Keratinocyte (primary cell): Measurements from ENCODE around the gene DUSP22. TPM values are rescaled to one million over a fixed set of nuclear protein-coding genes. Genes with fewer than 3 reads are reported as not detected.

Experiments
- DNase-seq: peaks from one replicate; pipeline ENCODE4 v3.0.0-alpha.2; 2011; ENCODE audit warnings: low read depth, missing footprints, low spot score
- FAIRE-seq: peaks from 2 replicates; lab custom pipeline; 2011; peaks lifted over from hg19 to GRCh38; lab: Jason Lieb, UNC
- H2AFZ ChIP-seq: 2 replicates; pipeline ENCODE4 v1.6.0; 2012; ENCODE audit warnings: low read length, control low read depth, inconsistent platforms; ENCODE audit not compliant: control insufficient read depth
- H3K27ac ChIP-seq: 2 replicates; pipeline ENCODE4 v1.5.1; 2011; ENCODE audit warnings: low read length; ENCODE audit not compliant: control insufficient read depth, insufficient read depth
- H3K27me3 ChIP-seq: 3 replicates; pipeline ENCODE4 v1.6.0; 2011; ENCODE audit warnings: low read length; ENCODE audit not compliant: control insufficient read depth, insufficient read depth; ENCODE audit errors: extremely low read depth
- H3K36me3 ChIP-seq, 2 experiments: 2 replicates in 1 of 2; 3 replicates in 1 of 2; pipeline ENCODE4 v1.5.1; 2011; ENCODE audit warnings: low read length in 2 of 2, mild to moderate bottlenecking in 1 of 2; ENCODE audit not compliant: control insufficient read depth in 2 of 2, insufficient read depth in 2 of 2; ENCODE audit errors: extremely low read depth in 1 of 2
- H3K4me1 ChIP-seq: 3 replicates; pipeline ENCODE4 v1.5.1; 2011; ENCODE audit warnings: low read length; ENCODE audit not compliant: control insufficient read depth, insufficient read depth; ENCODE audit errors: extremely low read depth
- H3K4me2 ChIP-seq: 3 replicates; pipeline ENCODE4 v1.6.0; 2011; ENCODE audit warnings: low read depth, low read length; ENCODE audit not compliant: control insufficient read depth, insufficient read depth; ENCODE audit errors: extremely low read depth
- H3K4me3 ChIP-seq, 3 experiments: fragments of 200-600 bp in 1 of 3; sonication (generic) in 1 of 3; 2 replicates in 2 of 3; 3 replicates in 1 of 3; pipeline ENCODE4 v1.5.1; 2011 to 2016; ENCODE audit warnings: low read length in 3 of 3, mild to moderate bottlenecking in 3 of 3, control low read depth in 2 of 3, inconsistent platforms in 1 of 3, low read depth in 1 of 3, mixed read lengths in 1 of 3, mixed run types in 1 of 3, moderate library complexity in 1 of 3; ENCODE audit not compliant: control insufficient read depth in 2 of 3, insufficient read depth in 2 of 3; ENCODE audit errors: extremely low read depth in 1 of 3
- H3K79me2 ChIP-seq: 2 replicates; pipeline ENCODE4 v1.6.0; 2012; ENCODE audit warnings: low read length; ENCODE audit not compliant: control insufficient read depth, insufficient read depth
- H3K9ac ChIP-seq: 3 replicates; pipeline ENCODE4 v1.6.0; 2011; ENCODE audit warnings: low read length; ENCODE audit not compliant: control insufficient read depth, insufficient read depth; ENCODE audit errors: extremely low read depth
- H3K9me1 ChIP-seq: 3 replicates; pipeline ENCODE4 v1.6.0; 2011; ENCODE audit warnings: low read length; ENCODE audit not compliant: control insufficient read depth, insufficient read depth; ENCODE audit errors: extremely low read depth
- H3K9me3 ChIP-seq: 2 replicates; pipeline ENCODE4 v1.5.1; 2012; ENCODE audit warnings: low read depth, low read length; ENCODE audit not compliant: control insufficient read depth
- H4K20me1 ChIP-seq: 3 replicates; pipeline ENCODE4 v1.6.0; 2011; ENCODE audit warnings: low read length; ENCODE audit not compliant: control insufficient read depth, insufficient read depth; ENCODE audit errors: extremely low read depth
- CTCF ChIP-seq, 3 experiments: IDR thresholded peaks in 1 of 3; conservative IDR thresholded peaks in 1 of 3; optimal IDR thresholded peaks in 1 of 3; 2 replicates in 2 of 3; 3 replicates in 1 of 3; pipeline versions ENCODE3 to v1.5.1; 2011; ENCODE audit warnings: low read length in 3 of 3, mild to moderate bottlenecking in 3 of 3, moderate library complexity in 2 of 3, control low read depth in 1 of 3, inconsistent platforms in 1 of 3; ENCODE audit not compliant: insufficient read depth in 2 of 3; ENCODE audit errors: extremely low read depth in 1 of 3
- EZH2 ChIP-seq: IDR thresholded peaks from one replicate; pipeline ENCODE4 v1.6.1; 2012; ENCODE audit warnings: inconsistent platforms, mild to moderate bottlenecking, low read length, moderate library complexity
- dilution Hi-C: fragments of 300-500 bp; cut with MboI; formaldehyde crosslinking; loops from one replicate; pipeline ENCODE4 v1.7.0; 2020; ENCODE audit warnings: low sequenced_read_pairs; ENCODE audit not compliant: extremely low pct_ligation_motif_present
- polyA plus RNA-seq, 5 experiments: library from polyadenylated mRNA; depleted of rRNA in 3 of 5; stranded (reverse) in 3 of 5; stranded (forward) in 1 of 5; unstranded in 1 of 5; fragments of >200 nt; gene quantifications; 1 replicate in 1 of 5; 2 replicates in 3 of 5; 3 replicates in 1 of 5; pipeline versions ENCODE4 v1.2.1 to v1.2.3, GENCODE V29; 2011 to 2012; ENCODE audit warnings: missing spikeins in 2 of 5, low read depth in 1 of 5, low replicate concordance in 1 of 5

The DUSP22 gene
- polyA plus RNA-seq, 1 donor (not counting 4 experiments of a cell fraction or from before 2014, with no cell fraction given), result 17.3 TPM

- H3K4me3 ChIP-seq, result no peak overlapping the region
- H3K27me3 ChIP-seq, result peaks cover 81% of the 10 kb centered on the region
- peak overlapping the region; percentile 67 for H3K4me2 ChIP-seq
- TF ChIP-seq CTCF (optimal IDR thresholded peaks at IDR 0.05 in 1 of 3, IDR thresholded peaks at IDR 0.05 in 1 of 3, conservative IDR thresholded peaks at IDR 0.05 in 1 of 3; ENCODE audit: extremely low read depth in 1 of 3, insufficient read depth in 2 of 3, low read length in 3 of 3) (no peak), EZH2 (peak; percentile 50)
- H4K20me1 ChIP-seq, result no peaks in the 10 kb centered on the region
- H3K36me3 ChIP-seq, result no peaks in the 10 kb centered on the region
- H3K9ac ChIP-seq, result no peak overlapping the region
- H2AFZ ChIP-seq, result peak overlapping the region; percentile 19
- H3K9me3 ChIP-seq, result no peaks in the 10 kb centered on the region
- DNase-seq, result no peak
- no peak overlapping the region for H3K27ac ChIP-seq
- H3K79me2 ChIP-seq, result no peaks in the 10 kb centered on the region
- FAIRE-seq, result no peak
- dilution Hi-C loops, result no loop called here
- peaks cover 13% of the 10 kb centered on the region for H3K4me1 ChIP-seq
- H3K9me1 ChIP-seq, result no peaks in the 10 kb centered on the region
Observed at GRCh38 chr6:392441-393390, 100.4 kb downstream of the DUSP22 start.

- H3K4me1 ChIP-seq, result peaks cover 13% of the 10 kb centered on the region
- DNase-seq (no peak), FAIRE-seq (no peak)
- no peaks in the 10 kb centered on the region for H4K20me1 ChIP-seq
- no peak overlapping the region for H3K27ac ChIP-seq
- H2AFZ ChIP-seq, result peak overlapping the region; percentile 5
- TF ChIP-seq CTCF (optimal IDR thresholded peaks at IDR 0.05 in 1 of 3, IDR thresholded peaks at IDR 0.05 in 1 of 3, conservative IDR thresholded peaks at IDR 0.05 in 1 of 3; ENCODE audit: extremely low read depth in 1 of 3, insufficient read depth in 2 of 3, low read length in 3 of 3), result no peak
- TF ChIP-seq EZH2, result peak; percentile 89
- H3K27me3 ChIP-seq, result peaks cover 76% of the 10 kb centered on the region
- peak overlapping the region; percentile 67 for H3K4me2 ChIP-seq
- dilution Hi-C loops, result no loop called here
- no peaks in the 10 kb centered on the region for H3K79me2 ChIP-seq
- H3K4me3 ChIP-seq, result peak overlapping the region in 1 of 3 experiments; percentile 43
- no peak overlapping the region for H3K9ac ChIP-seq
- no peaks in the 10 kb centered on the region for H3K9me3 ChIP-seq
- H3K36me3 ChIP-seq, result no peaks in the 10 kb centered on the region
- no peaks in the 10 kb centered on the region for H3K9me1 ChIP-seq
Observed at GRCh38 chr6:393391-394221, 101.3 kb downstream of the DUSP22 start.
